BE2C (cell line): ENCODE results near the gene NR2F2.
A peak's percentile ranks its signal among the peaks of the same experiment; 100 is the strongest.

Experiments used
- DNase-seq: peaks from one replicate; pipeline ENCODE4 v3.0.0-alpha.2; 2020
- H3K27me3 ChIP-seq: fragments of 250-450 bp; sonication (Bioruptor Pico); 2 replicates; pipeline ENCODE4 v1.5.1; 2020; ENCODE audit warnings: mild to moderate bottlenecking
- H3K36me3 ChIP-seq: fragments of 250-450 bp; sonication (Bioruptor Pico); 2 replicates; pipeline ENCODE4 v1.5.1; 2020; ENCODE audit warnings: mild to moderate bottlenecking
- H3K4me1 ChIP-seq: fragments of 250-450 bp; sonication (Bioruptor Pico); 2 replicates; pipeline ENCODE4 v1.5.1; 2020
- H3K4me3 ChIP-seq: 2 replicates; pipeline ENCODE4 v1.5.1; 2011; ENCODE audit warnings: low read depth, low read length
- H3K9me3 ChIP-seq: fragments of 250-450 bp; sonication (Bioruptor Pico); 2 replicates; pipeline ENCODE4 v1.5.1; 2020
- CTCF ChIP-seq: IDR thresholded peaks from 2 replicates; pipeline ENCODE4 v1.5.1; 2012; ENCODE audit warnings: mild to moderate bottlenecking, low read depth, low read length

NR2F2 gene

GRCh38 chr15:96350934-96351724 is 20.6 kb downstream of the NR2F2 start:
- Histone ChIP-seq H3K36me3 (no peaks in the 10 kb centered on the region), H3K9me3 (no peaks in the 10 kb centered on the region), H3K4me1 (no peaks in the 10 kb centered on the region; the same call in 1 of the 2 replicates), H3K4me3 (no peak overlapping the region), H3K27me3 (peaks cover 19% of the 10 kb centered on the region)
- no peak for DNase-seq
- no peak for TF ChIP-seq CTCF

- H3K27me3 ChIP-seq = peaks cover 27% of the 10 kb centered on the region
- DNase-seq = no peak
- no peaks in the 10 kb centered on the region for H3K9me3 ChIP-seq
- TF ChIP-seq CTCF = no peak
- H3K4me1 ChIP-seq = no peaks in the 10 kb centered on the region
- H3K4me3 ChIP-seq = no peak overlapping the region
- no peaks in the 10 kb centered on the region for H3K36me3 ChIP-seq
These were observed 21.5 kb downstream of the NR2F2 start for GRCh38 chr15:96351761-96352603.

GRCh38 chr15:96352604-96353405 is 22.3 kb downstream of the NR2F2 start:
- Histone ChIP-seq H3K27me3 (peaks cover 33% of the 10 kb centered on the region), H3K4me1 (no peaks in the 10 kb centered on the region), H3K36me3 (no peaks in the 10 kb centered on the region), H3K9me3 (no peaks in the 10 kb centered on the region), H3K4me3 (no peak overlapping the region)
- no peak for DNase-seq
- no peak for TF ChIP-seq CTCF

- Histone ChIP-seq H3K4me3 (no peak overlapping the region), H3K9me3 (no peaks in the 10 kb centered on the region), H3K4me1 (no peaks in the 10 kb centered on the region), H3K27me3 (peaks cover 40% of the 10 kb centered on the region), H3K36me3 (no peaks in the 10 kb centered on the region)
- no peak for DNase-seq
- no peak for TF ChIP-seq CTCF
These were observed 23.0 kb downstream of the NR2F2 start for GRCh38 chr15:96353416-96353929.

GRCh38 chr15:96353930-96354730 is 23.6 kb downstream of the NR2F2 start:
- H3K4me3 ChIP-seq = peak overlapping the region; percentile 52
- no peak for DNase-seq
- no peaks in the 10 kb centered on the region for H3K4me1 ChIP-seq
- TF ChIP-seq CTCF = peak; percentile 43
- H3K9me3 ChIP-seq = no peaks in the 10 kb centered on the region
- H3K36me3 ChIP-seq = no peaks in the 10 kb centered on the region
- H3K27me3 ChIP-seq = peaks cover 47% of the 10 kb centered on the region
